Endothelial cell of hepatic sinusoid (primary cell): Measurements from ENCODE around the gene VASH1.

ENCODE experiments used
- in situ Hi-C: cut with HindIII; loops from 2 replicates; pipeline ENCODE4 v1.10.0; 2017; ENCODE audit warnings: low sequenced_read_pairs

Gene VASH1

DNA sequence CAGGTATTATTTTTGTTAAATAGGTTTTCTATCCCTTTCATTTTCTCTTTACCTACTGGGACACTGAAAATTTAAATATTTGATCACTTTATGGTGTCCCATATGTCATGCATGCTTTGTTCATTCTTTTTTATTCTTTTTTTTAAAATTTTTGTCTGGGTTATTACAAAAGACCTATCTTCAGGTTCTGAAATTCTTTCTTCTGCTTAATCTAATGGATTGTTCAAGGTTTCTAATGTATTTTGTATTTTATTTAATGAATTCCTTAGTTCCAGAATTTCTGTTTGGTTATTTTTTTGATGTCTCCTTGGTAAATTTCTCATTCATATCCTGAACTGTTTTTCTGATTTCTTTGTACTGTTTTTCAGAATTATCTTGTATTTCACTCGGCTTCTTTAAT, 20.2 kb upstream of the VASH1 start:
- in situ Hi-C loops = no loop called here

- in situ Hi-C loops = no loop called here
Observed at GRCh38 chr14:76742185-76742584, 19.1 kb upstream of the VASH1 start.

DNA sequence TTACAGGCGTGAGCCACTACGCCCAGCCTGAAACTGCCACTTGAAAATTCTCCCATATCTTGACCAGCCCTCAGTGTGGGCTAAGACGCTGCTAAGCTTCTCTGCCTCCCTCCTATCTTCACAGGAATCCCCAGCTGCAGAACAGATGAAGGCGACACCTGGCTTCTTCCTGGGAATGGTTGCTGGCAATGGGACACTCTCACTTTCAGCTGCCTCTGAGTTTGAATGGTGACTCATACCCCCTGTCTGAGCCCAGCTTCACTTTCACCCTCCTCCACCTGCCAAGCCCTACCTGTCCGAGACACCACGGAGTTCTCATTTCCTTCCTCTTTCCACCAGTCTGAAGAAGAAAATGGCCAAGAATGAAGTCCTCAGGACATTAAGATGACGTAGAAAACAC, 18.3 kb upstream of the VASH1 start:
- in situ Hi-C loops = no loop called here

DNA sequence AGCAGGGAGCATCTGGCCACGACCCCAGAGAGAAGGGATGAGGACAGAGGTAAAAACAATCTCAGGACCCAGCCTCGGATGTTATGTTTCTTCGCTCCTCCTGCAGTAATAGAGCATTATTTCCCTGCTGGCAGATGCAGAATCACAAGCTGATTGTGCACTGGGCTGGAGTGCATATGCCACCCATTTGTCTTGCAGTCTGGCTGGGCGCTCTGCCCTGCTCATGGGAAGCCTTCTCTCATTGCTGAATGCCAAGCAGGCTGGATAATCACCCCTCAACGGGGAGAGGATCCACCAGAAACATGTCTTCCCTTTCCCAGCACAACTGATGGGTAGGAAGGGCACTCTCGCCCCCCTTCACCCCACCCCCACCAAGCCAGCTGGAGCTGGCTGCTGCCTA, 8.5 kb upstream of the VASH1 start:
- in situ Hi-C loops = no loop called here

- in situ Hi-C loops = no loop called here
Observed at GRCh38 chr14:76753541-76754198, 7.6 kb upstream of the VASH1 start.

DNA sequence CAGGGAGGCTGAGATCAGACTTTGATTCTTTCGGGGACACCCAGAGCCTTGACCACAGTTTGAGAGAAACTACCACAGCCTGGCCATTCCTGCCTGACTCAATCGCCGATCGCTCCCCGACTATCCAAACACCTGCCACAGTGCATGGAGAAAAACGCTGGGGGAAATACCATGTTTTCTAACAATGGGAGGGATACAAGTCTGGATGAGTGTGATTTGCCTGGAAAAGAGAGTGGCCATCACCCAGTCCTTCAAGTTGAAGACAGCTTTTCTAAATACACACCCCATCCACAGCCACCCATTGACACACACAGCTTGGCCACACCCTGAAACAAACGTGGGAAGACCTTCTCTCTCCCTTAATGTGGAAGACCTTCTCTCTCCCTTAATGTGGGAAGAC, 6.7 kb upstream of the VASH1 start:
- in situ Hi-C loops = no loop called here

DNA sequence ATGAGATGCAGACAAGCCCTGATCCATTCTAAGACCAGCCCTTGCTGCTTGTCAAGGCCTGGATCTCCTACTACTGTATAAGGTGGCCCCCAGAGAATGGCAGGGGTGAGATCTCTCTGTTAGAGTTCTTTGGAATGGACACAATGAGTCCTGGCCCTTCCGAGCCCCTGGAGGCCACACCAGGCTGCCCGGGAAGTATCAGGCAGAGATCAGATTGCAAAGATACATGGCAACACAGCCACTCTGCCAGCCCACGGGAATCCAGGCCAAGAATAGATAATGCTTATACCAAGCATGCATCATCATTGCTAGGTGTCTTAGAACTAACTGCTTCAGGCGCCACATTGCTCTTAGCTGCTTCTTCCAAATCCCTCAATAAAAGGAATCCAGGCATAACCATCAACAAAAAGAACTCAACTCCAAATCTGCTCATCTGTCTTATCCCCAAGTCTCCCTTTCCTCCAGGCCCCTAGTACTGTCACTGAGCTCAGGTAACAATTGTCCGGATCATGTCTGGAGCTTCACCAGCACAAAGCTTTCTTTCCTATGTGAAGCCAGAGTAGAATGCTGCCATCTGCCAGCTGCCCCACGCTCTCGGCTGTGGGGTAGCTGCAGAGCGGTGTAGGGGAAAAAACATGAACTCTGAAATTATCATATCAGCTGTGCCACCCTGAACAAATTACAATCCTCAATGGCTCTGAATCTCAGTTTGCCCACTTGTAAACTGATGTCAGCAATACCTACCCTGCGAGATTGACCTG, 5.5 kb upstream of the VASH1 start:
- in situ Hi-C loops = no loop called here

DNA sequence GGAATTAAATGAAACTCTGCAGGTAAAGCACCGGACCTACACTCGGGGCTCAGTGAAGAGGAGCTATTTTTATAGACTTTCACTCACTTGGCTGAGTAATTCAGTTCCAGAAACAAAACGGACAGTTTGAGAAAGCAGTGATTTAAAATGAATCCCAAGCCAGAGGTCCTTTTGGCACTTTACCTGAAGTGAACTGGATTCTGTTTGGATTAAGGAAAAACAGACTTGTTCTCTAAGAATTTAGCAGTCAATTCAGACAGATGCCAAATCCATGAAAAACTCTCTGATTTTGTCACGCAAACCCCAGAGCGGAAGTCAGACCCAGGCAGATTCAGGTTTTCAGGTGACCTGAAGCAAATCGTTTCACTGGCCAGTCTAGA, 4.9 kb upstream of the VASH1 start:
- in situ Hi-C loops = no loop called here

DNA sequence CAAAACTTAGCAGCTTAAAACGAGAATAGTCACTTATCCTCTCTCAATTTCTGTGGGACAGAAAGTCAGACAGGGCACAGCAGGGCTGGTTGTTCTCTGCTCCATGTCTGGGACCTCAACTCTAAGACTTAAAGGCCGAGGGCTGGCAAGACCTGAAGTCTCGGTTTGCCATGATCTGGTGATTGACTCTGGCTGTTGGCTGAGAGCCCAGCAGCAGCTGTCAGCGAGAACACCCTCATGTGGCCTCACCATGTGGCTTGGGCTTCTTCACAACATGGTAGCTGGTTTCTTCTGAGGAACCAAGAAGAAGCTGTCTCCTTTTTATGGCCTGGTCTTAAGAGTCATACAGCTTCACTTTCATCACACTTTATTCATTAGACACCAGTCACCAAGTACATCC, 1.7 kb upstream of the VASH1 start:
- in situ Hi-C loops = no loop called here

DNA sequence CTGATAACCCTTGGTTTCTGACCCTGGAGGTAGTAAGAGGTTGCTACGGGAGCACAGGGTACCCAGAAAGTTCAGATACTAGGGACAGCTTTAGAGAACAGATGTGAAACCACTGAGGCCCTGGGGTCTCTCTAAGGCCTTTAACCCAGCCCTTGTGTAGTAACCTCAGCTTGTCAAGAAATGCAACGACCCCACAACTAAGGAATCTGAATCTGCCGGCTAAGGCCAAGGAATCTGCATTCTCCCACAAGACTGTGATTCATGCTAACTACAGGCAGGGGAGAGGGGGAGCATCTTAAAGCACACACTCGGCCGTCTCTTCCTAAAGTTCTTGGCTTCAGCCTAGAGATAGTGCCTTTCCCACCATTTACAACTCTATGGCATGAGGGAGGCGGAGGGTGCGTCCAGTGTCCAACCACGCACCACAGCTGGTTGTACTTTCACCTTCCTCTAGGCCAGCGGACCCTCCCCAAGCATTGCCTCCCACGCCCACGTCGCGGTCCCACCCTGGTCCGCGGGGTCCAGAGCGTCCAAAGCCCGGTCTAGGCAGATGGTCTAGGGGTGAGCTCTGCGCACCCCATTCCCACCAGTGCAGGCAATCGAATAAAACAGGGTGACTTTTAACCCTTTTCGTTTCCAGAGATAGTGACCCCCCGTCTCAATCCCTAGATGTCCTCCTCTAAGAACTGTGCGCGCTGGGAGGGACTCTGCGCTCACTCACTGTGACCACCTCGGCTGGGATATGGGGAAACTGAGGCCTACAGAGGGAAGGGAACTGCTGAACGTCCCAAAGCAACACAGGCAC, 735 bp upstream of the VASH1 start:
- in situ Hi-C loops = no loop called here

DNA sequence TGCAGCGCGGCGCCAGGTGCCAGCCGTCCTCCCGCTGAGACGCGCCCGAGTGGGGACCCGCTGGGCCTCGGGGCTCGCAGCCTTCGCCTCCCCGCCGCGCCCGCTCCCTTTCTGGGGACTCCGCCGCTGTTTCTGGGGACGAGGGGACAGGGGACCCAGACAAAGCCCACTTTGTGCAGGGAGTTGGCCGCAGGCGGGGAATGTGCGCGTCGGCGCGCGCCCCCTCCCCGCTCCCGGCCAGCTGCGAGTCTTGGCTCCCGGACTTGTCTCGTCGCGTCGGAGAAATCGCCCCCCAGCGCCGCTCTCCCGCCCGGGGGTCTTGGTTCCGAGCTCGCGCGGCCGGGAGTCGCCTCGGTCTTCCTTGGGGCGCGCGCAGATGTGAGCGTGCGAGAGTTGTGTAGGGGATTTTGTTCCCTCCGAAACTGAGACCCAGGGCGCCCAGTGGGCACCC, 717 bp downstream of the VASH1 start:
- in situ Hi-C loops = no loop called here

DNA sequence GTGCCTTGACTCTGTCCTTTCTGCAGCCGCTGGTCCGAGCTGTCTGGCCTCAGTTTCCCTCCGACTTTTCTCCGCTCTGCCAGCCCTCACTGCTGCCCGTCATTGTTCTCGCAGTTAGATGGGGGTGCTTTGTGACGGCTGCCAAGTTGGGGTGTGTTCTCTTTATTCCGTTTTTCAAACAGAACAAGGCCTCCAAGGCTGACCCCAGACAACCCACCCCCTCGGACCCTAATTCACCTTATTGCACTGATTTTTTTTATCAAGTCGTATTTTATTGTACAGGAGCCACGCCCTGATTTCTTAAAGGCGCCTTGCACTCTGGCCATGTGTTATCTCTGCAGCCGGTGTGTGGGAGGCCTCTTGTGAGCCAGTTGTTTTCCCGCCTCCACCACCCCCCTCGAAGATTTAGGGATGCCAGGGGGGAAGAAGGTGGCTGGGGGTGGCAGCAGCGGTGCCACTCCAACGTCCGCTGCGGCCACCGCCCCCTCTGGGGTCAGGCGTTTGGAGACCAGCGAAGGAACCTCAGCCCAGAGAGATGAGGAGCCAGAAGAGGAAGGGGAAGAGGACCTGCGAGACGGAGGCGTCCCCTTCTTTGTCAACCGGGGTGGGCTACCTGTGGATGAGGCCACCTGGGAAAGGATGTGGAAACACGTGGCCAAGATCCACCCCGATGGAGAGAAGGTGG, 1.3 kb downstream of the VASH1 start:
- in situ Hi-C loops = no loop called here

DNA sequence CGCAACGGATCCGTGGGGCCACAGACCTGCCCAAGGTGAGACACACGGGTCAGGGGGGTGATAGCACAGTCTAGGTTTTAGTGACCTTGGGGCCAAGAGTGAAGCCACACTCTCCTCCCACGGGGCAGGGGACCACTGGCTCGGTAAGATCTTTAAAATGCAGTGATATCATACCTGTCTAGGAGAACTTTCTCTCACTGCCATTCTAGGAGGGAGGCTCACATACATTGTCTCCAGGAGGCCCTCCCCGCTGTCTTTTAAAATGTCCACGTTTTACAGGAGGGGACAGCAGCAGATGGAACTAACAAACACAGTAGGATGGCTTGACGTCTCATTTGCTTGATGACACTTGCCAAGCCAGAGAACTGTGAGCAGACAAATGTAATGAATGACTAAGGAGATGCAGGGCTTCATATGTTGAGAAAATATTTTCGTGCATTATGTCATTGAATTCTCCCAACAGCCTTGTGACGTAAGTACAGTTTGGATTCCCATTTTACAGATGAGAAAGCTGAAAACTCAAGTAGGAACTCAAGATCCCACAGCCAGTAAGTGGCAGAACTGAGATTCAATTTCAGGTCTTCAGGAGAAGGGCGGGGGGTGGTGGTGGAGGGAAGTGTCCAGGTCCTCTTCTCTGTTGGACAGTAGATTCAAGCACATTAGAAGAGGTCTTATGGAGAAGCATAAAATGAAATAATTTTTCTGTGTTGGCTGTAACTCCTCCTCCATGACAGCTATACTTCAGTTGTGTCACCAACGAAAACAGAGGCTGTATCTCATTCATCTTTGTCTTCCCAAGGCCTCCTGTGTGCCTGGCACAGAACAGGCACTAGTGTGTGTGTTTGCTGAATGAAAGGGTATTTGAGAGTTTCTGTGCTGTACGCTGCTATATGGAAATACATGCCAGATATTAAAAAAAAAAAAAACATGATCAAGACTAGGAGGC, 2.1 kb downstream of the VASH1 start:
- in situ Hi-C loops = no loop called here

- in situ Hi-C loops = no loop called here
Observed at GRCh38 chr14:76765461-76765931, 4.2 kb downstream of the VASH1 start.

GRCh38 chr14:76767681-76768656, 6.7 kb downstream of the VASH1 start:
- in situ Hi-C loops = no loop called here

GRCh38 chr14:76768671-76769500, 7.6 kb downstream of the VASH1 start:
- in situ Hi-C loops = no loop called here

DNA sequence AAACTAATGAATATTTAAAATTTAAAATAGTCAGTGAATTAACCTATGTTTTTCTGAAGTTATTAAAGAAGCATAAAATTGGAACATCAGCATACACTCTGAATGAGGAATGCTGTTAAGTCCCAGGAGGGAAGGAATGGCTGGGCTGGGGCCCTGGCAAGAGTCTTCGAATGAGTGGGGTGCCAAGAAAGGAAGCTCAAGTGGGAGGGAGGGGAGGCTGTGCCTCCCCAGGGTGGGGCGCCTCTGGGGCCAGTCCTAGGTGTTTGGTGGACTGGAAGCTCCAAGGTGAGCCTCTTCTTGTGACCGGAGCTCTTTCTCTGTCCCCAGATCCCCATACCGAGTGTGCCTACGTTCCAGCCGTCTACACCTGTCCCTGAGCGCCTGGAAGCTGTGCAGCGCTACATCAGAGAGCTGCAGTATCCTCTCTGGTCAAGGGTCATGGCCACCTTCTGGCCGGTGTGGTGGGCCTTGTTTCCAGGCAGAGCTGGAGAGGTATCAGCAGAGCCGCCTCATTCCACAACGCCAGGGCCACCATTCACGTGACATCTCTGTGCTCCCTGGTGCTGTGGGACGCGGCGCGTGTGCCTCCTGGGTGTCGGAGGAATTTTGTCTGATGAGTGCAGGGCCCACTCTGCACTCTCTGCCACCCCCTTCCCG, 8.5 kb downstream of the VASH1 start:
- in situ Hi-C loops = no loop called here
